H9 (cell line): ENCODE results near the gene PXYLP1. TPM values are rescaled to one million over a fixed set of nuclear protein-coding genes. Genes with fewer than 3 reads are reported as not detected.

Source experiments
- DNase-seq: peaks from one replicate; pipeline ENCODE4 v3.0.0-alpha.2; 2017
- H2AFZ ChIP-seq: one replicate; pipeline ENCODE4 v1.6.1; 2013; ENCODE audit warnings: mild to moderate bottlenecking, low read length, control low read depth, moderate library complexity
- H2AK5ac ChIP-seq: 2 replicates; pipeline ENCODE4 v1.6.1; 2013; ENCODE audit warnings: low read length, control low read depth, mixed read lengths; ENCODE audit not compliant: insufficient read length
- H2BK120ac ChIP-seq: one replicate; pipeline ENCODE4 v1.6.1; 2013; ENCODE audit warnings: low read depth, mild to moderate bottlenecking, low read length, control low read depth, inconsistent platforms; ENCODE audit not compliant: poor library complexity, severe bottlenecking
- H2BK12ac ChIP-seq: 2 replicates; pipeline ENCODE4 v1.6.1; 2013; ENCODE audit warnings: low read length, control low read depth, mixed read lengths, low read depth; ENCODE audit not compliant: insufficient read length
- H2BK15ac ChIP-seq: 2 replicates; pipeline ENCODE4 v1.6.1; 2013; ENCODE audit warnings: low read depth, low read length, control low read depth
- H2BK20ac ChIP-seq: one replicate; pipeline ENCODE4 v1.6.1; 2013; ENCODE audit warnings: low read depth, mild to moderate bottlenecking, low read length, control low read depth, inconsistent platforms; ENCODE audit not compliant: poor library complexity, severe bottlenecking
- H2BK5ac ChIP-seq: 2 replicates; pipeline ENCODE4 v1.6.1; 2013; ENCODE audit warnings: low read length, control low read depth, mixed read lengths; ENCODE audit not compliant: insufficient read length
- H3K14ac ChIP-seq: 2 replicates; pipeline ENCODE4 v1.6.1; 2013; ENCODE audit warnings: low read length, control low read depth; ENCODE audit not compliant: insufficient read depth
- H3K18ac ChIP-seq: 2 replicates; pipeline ENCODE4 v1.6.1; 2013; ENCODE audit warnings: low read depth, mild to moderate bottlenecking, mixed read lengths, low read length, control low read depth; ENCODE audit not compliant: insufficient read length
- H3K23ac ChIP-seq: 2 replicates; pipeline ENCODE4 v1.6.1; 2013; ENCODE audit warnings: low read length, control low read depth, mixed read lengths, low read depth; ENCODE audit not compliant: insufficient read length
- H3K23me2 ChIP-seq: 2 replicates; pipeline ENCODE4 v1.6.1; 2013; ENCODE audit warnings: low read depth, mild to moderate bottlenecking, mixed read lengths, low read length, control low read depth; ENCODE audit not compliant: insufficient read length, poor library complexity, severe bottlenecking
- H3K27ac ChIP-seq: 2 replicates; pipeline ENCODE4 v1.5.1; 2013; ENCODE audit warnings: low read length, control low read depth, mixed read lengths, low read depth; ENCODE audit not compliant: insufficient read length
- H3K27me3 ChIP-seq: 2 replicates; pipeline ENCODE4 v1.6.1; 2013; ENCODE audit warnings: low read length, control low read depth, inconsistent platforms; ENCODE audit not compliant: insufficient read depth
- H3K4ac ChIP-seq: 2 replicates; pipeline ENCODE4 v1.6.1; 2013; ENCODE audit warnings: low read depth, mild to moderate bottlenecking, control low read depth, inconsistent platforms, low read length, moderate library complexity
- H3K4me1 ChIP-seq: 2 replicates; pipeline ENCODE4 v1.6.1; 2013; ENCODE audit warnings: low read length, control low read depth, inconsistent platforms; ENCODE audit not compliant: insufficient read depth
- H3K4me2 ChIP-seq: 2 replicates; pipeline ENCODE4 v1.6.1; 2013; ENCODE audit warnings: low read length, control low read depth, mixed read lengths; ENCODE audit not compliant: insufficient read length, insufficient read depth
- H3K56ac ChIP-seq: 2 replicates; pipeline ENCODE4 v1.6.1; 2013; ENCODE audit warnings: low read depth, mild to moderate bottlenecking, mixed read lengths, low read length, control low read depth; ENCODE audit not compliant: insufficient read length
- H3K79me1 ChIP-seq: 2 replicates; pipeline ENCODE4 v1.6.1; 2013; ENCODE audit warnings: low read depth, mild to moderate bottlenecking, moderate library complexity, low read length, control low read depth, inconsistent platforms; ENCODE audit not compliant: insufficient read depth, poor library complexity, severe bottlenecking
- H3K79me2 ChIP-seq: 2 replicates; pipeline ENCODE4 v1.6.1; 2013; ENCODE audit warnings: low read length, control low read depth, inconsistent platforms; ENCODE audit not compliant: insufficient read depth
- H3K9ac ChIP-seq: 2 replicates; pipeline ENCODE4 v1.6.1; 2013; ENCODE audit warnings: low read length, control low read depth, mixed read lengths; ENCODE audit not compliant: insufficient read length; ENCODE audit errors: extremely low read depth
- H3K9me3 ChIP-seq: one replicate; pipeline ENCODE4 v1.6.1; 2013; ENCODE audit warnings: low read depth, low read length, inconsistent platforms; ENCODE audit not compliant: control insufficient read depth
- H3T11ph ChIP-seq: one replicate; pipeline ENCODE4 v1.6.1; 2013; ENCODE audit warnings: mild to moderate bottlenecking, low read length, control low read depth, inconsistent platforms
- H4K20me1 ChIP-seq: one replicate; pipeline ENCODE4 v1.6.1; 2013; ENCODE audit not compliant: control insufficient read depth, insufficient read length, insufficient read depth
- H4K5ac ChIP-seq: 2 replicates; pipeline ENCODE4 v1.6.1; 2013; ENCODE audit warnings: low read depth, mild to moderate bottlenecking, mixed read lengths, low read length, control low read depth; ENCODE audit not compliant: insufficient read length
- H4K8ac ChIP-seq: replicated peaks from 2 replicates; pipeline ENCODE4 v1.6.1; 2013; ENCODE audit warnings: low read length, control low read depth, mixed read lengths, low read depth; ENCODE audit not compliant: insufficient read length
- H4K91ac ChIP-seq: 2 replicates; pipeline ENCODE4 v1.6.1; 2013; ENCODE audit warnings: low read depth, mild to moderate bottlenecking, moderate library complexity, mixed read lengths, low read length, control low read depth; ENCODE audit not compliant: insufficient read length
- H3K27ac Mint-ChIP-seq, 3 experiments: 2 replicates in 2 of 3; 3 replicates in 1 of 3; pipeline ENCODE4 v1.8.0; 2020 to 2021; ENCODE audit warnings: mixed read lengths in 3 of 3, mild to moderate bottlenecking in 1 of 3, moderate library complexity in 1 of 3
- H3K27me3 Mint-ChIP-seq: 2 replicates; pipeline ENCODE4 v1.8.0; 2021; ENCODE audit warnings: low read depth, mild to moderate bottlenecking, moderate library complexity, mixed read lengths
- H3K36me3 Mint-ChIP-seq, 3 experiments: 2 replicates in 2 of 3; 3 replicates in 1 of 3; pipeline ENCODE4 v1.8.0; 2020 to 2021; ENCODE audit warnings: low read depth in 3 of 3, mixed read lengths in 3 of 3; ENCODE audit not compliant: insufficient read depth in 1 of 3
- H3K4me1 Mint-ChIP-seq, 2 experiments: 2 replicates each; pipeline ENCODE4 v1.8.0; 2020; ENCODE audit warnings: mixed read lengths in 2 of 2
- H3K4me3 Mint-ChIP-seq, 2 experiments: 2 replicates in 1 of 2; 3 replicates in 1 of 2; pipeline ENCODE4 v1.8.0; 2020 to 2021; ENCODE audit warnings: mild to moderate bottlenecking in 2 of 2, mixed read lengths in 2 of 2, moderate library complexity in 1 of 2
- H3K9me3 Mint-ChIP-seq, 2 experiments: 2 replicates in 1 of 2; 3 replicates in 1 of 2; pipeline ENCODE4 v1.8.0; 2020; ENCODE audit warnings: mild to moderate bottlenecking in 2 of 2, mixed read lengths in 2 of 2, moderate library complexity in 1 of 2
- CTCF ChIP-seq: fragments of 200-600 bp; sonication (generic); conservative IDR thresholded peaks from 3 replicates; pipeline ENCODE4 v1.8.0; 2021; ENCODE audit warnings: antibody characterized with exemption, mild to moderate bottlenecking
- WGBS: extraction: QIAGEN DNeasy Blood & Tissue Kit; methylation state at CpG from one replicate; pipeline ENCODE4 v1.1.7; 2013; ENCODE audit warnings: missing lambda C conversion rate, low lambda C conversion rate, mixed read lengths; ENCODE audit not compliant: insufficient read length; ENCODE audit errors: extremely low coverage; 5-methylcytosine and 5-hydroxymethylcytosine counted together
- total RNA-seq: library from RNA; stranded (reverse); gene quantifications from 2 replicates; pipeline ENCODE4 v1.2.1, GENCODE V29; 2021

PXYLP1 gene
- total RNA-seq, 1 experiment from 2014 or later = 17.9 TPM

GRCh38 chr3:141330235-141330634 is 98.6 kb downstream of the PXYLP1 start:
- H3K56ac ChIP-seq = no peak overlapping the region
- Mint-ChIP-seq H3K27ac (no peak overlapping the region), H3K36me3 (no peaks in the 10 kb centered on the region), H3K4me3 (no peak overlapping the region), H3K9me3 (no peaks in the 10 kb centered on the region), H3K4me1 (peaks cover 17% of the 10 kb centered on the region in 2 experiments), H3K27me3 (peaks cover 8% of the 10 kb centered on the region)
- H2BK20ac ChIP-seq = no peak overlapping the region
- H3K79me1 ChIP-seq = no peaks in the 10 kb centered on the region
- H2BK120ac ChIP-seq = no peak overlapping the region
- no peak overlapping the region for H4K5ac ChIP-seq
- no peak overlapping the region for H2AK5ac ChIP-seq
- no peaks in the 10 kb centered on the region for H3K23me2 ChIP-seq
- H3K9ac ChIP-seq = no peak overlapping the region
- no peak overlapping the region for H4K91ac ChIP-seq
- H3K4me2 ChIP-seq = no peak overlapping the region
- no peak for TF ChIP-seq CTCF
- no peak overlapping the region for H3K23ac ChIP-seq
- H2BK15ac ChIP-seq = no peak overlapping the region
- no peak overlapping the region for H4K8ac ChIP-seq
- H3K27me3 ChIP-seq = no peaks in the 10 kb centered on the region
- DNase-seq = no peak
- H2AFZ ChIP-seq = no peak overlapping the region
- no peak overlapping the region for H3K14ac ChIP-seq
- no CpG with 5 or more reads among the region's 3 CpGs for WGBS
- no peak overlapping the region for H2BK5ac ChIP-seq
- H3K4ac ChIP-seq = no peak overlapping the region
- no peaks in the 10 kb centered on the region for H3K79me2 ChIP-seq
- H3K18ac ChIP-seq = no peak overlapping the region
- H3K27ac ChIP-seq = no peak overlapping the region
- no peak overlapping the region for H2BK12ac ChIP-seq
- H3T11ph ChIP-seq = no peak overlapping the region
- no peaks in the 10 kb centered on the region for H3K9me3 ChIP-seq
- no peaks in the 10 kb centered on the region for H4K20me1 ChIP-seq
- peaks cover 2% of the 10 kb centered on the region; the same call in 1 of the 2 replicates for H3K4me1 ChIP-seq
